B cell (primary cell): ENCODE data around the gene TSPAN9. TPM values are rescaled to one million over a fixed set of nuclear protein-coding genes. Genes with fewer than 3 reads are reported as not detected.

Source experiments
- ATAC-seq: fragments of 200-7000 bp; cut with Tn5 transposase; one replicate; pipeline ENCODE4 v1.10.0; 2021; ENCODE audit warnings: low read depth, mild to moderate bottlenecking, moderate number of reproducible peaks, moderate library complexity
- CTCF ChIA-PET: fragments of 350-600 bp; sonication (Branson Sonifier 250); formaldehyde crosslinking; loops from one replicate; lab custom pipeline; 2021; ENCODE audit warnings: antibody characterized with exemption, inconsistent platforms; lab: Charles Lee
- POLR2A ChIA-PET: fragments of 350-600 bp; sonication (Branson Sonifier 250); formaldehyde crosslinking; loops from one replicate; lab custom pipeline; 2021; ENCODE audit warnings: antibody characterized with exemption; lab: Charles Lee
- DNase-seq: peaks from one replicate; pipeline ENCODE4 v3.0.0; 2013
- H2AFZ ChIP-seq: 2 replicates; pipeline ENCODE4 v1.6.1; 2012; ENCODE audit warnings: mild to moderate bottlenecking, low read depth, low read length; ENCODE audit not compliant: insufficient read depth, poor library complexity, severe bottlenecking
- H3K27ac ChIP-seq, 2 donors: 1 replicate in 1 of 2; 2 replicates in 1 of 2; pipeline ENCODE4 v1.5.1; 2012 to 2013; ENCODE audit warnings: low read length in 2 of 2, mild to moderate bottlenecking in 2 of 2, moderate library complexity in 1 of 2
- H3K27me3 ChIP-seq, 4 experiments: fragments of 200-600 bp in 1 of 4; sonication (generic) in 1 of 4; replicated peaks in 1 of 4; 1 replicate in 2 of 4; 2 replicates in 2 of 4; pipeline versions ENCODE4 v1.6.1 to v1.7.0; 2013 to 2016; ENCODE audit warnings: low read length in 3 of 4, mild to moderate bottlenecking in 2 of 4, mixed read lengths in 1 of 4, moderate library complexity in 1 of 4; ENCODE audit not compliant: insufficient read depth in 4 of 4, control insufficient read depth in 3 of 4; ENCODE audit errors: control extremely low read depth in 1 of 4
- H3K36me3 ChIP-seq, 2 experiments: replicated peaks in 1 of 2; 1 replicate in 1 of 2; 2 replicates in 1 of 2; pipeline versions ENCODE4 v1.6.1 to v1.7.1; 2013; ENCODE audit warnings: low read length in 1 of 2; ENCODE audit not compliant: insufficient read depth in 2 of 2, control insufficient read depth in 1 of 2; ENCODE audit errors: control extremely low read depth in 1 of 2, extremely low read depth in 1 of 2
- H3K4me1 ChIP-seq, 2 donors: fragments of 200-600 bp in 1 of 2; sonication (generic) in 1 of 2; 1 replicate in 1 of 2; 2 replicates in 1 of 2; pipeline versions ENCODE4 v1.5.1 to v1.6.1; 2013 to 2017; ENCODE audit warnings: low read length in 2 of 2; ENCODE audit not compliant: control insufficient read depth in 2 of 2, insufficient read depth in 2 of 2
- H3K4me2 ChIP-seq: replicated peaks from 2 replicates; pipeline ENCODE3; 2012; ENCODE audit warnings: mild to moderate bottlenecking, low read depth, low read length; ENCODE audit not compliant: poor library complexity, severe bottlenecking
- H3K4me3 ChIP-seq, 5 experiments: fragments of 200-600 bp in 1 of 5; sonication (generic) in 1 of 5; 1 replicate in 3 of 5; 2 replicates in 2 of 5; pipeline versions ENCODE4 v1.5.1 to v1.7.0; 2011 to 2016; ENCODE audit warnings: low read length in 4 of 5, mild to moderate bottlenecking in 4 of 5, low read depth in 2 of 5, control low read depth in 1 of 5, moderate library complexity in 1 of 5; ENCODE audit not compliant: insufficient read depth in 1 of 5; ENCODE audit errors: control extremely low read depth in 1 of 5, extremely low read depth in 1 of 5
- H3K79me2 ChIP-seq: fragments of 200-600 bp; sonication (generic); one replicate; pipeline ENCODE4 v1.6.0; 2016; ENCODE audit warnings: low read length; ENCODE audit not compliant: control insufficient read depth, insufficient read depth
- H3K9ac ChIP-seq: fragments of 200-600 bp; sonication (generic); 2 replicates; pipeline ENCODE4 v1.6.1; 2017; ENCODE audit warnings: mild to moderate bottlenecking, low read length, moderate library complexity
- H3K9me3 ChIP-seq, 3 donors: one replicate each; pipeline versions ENCODE4 v1.6.1 to v1.7.1; 2013; ENCODE audit warnings: low read length in 2 of 3; ENCODE audit not compliant: control insufficient read depth in 2 of 3, insufficient read depth in 1 of 3; ENCODE audit errors: control extremely low read depth in 1 of 3
- H4K20me1 ChIP-seq: 2 replicates; pipeline ENCODE4 v1.6.0; 2012; ENCODE audit warnings: mild to moderate bottlenecking, low read length; ENCODE audit not compliant: insufficient read depth, control insufficient read depth, poor library complexity, severe bottlenecking
- H3K27ac Mint-ChIP-seq: one replicate; pipeline ENCODE4 v1.8.0; 2021; ENCODE audit warnings: mixed read lengths
- H3K27me3 Mint-ChIP-seq: one replicate; pipeline ENCODE4 v1.8.0; 2021; ENCODE audit warnings: mixed read lengths
- H3K4me1 Mint-ChIP-seq: one replicate; pipeline ENCODE4 v1.8.0; 2021; ENCODE audit warnings: mixed read lengths
- H3K4me3 Mint-ChIP-seq: one replicate; pipeline ENCODE4 v1.8.0; 2021; ENCODE audit warnings: mixed read lengths
- H3K9me3 Mint-ChIP-seq: one replicate; pipeline ENCODE4 v1.8.0; 2022; ENCODE audit warnings: mixed read lengths; ENCODE audit not compliant: insufficient read depth
- CTCF ChIP-seq: fragments of 200-600 bp; IDR thresholded peaks from one replicate; pipeline ENCODE4 v1.8.0; 2022; ENCODE audit warnings: antibody characterized with exemption, mild to moderate bottlenecking
- EZH2 ChIP-seq: IDR thresholded peaks from 2 replicates; pipeline ENCODE4 v1.6.1; 2012; ENCODE audit warnings: borderline replicate concordance, low read depth, mild to moderate bottlenecking, moderate library complexity, low read length; ENCODE audit not compliant: insufficient read depth, poor library complexity, severe bottlenecking
- WGBS: methylation state at CpG from one replicate; pipeline ENCODE4 v1.1.5; 2013; ENCODE audit warnings: missing lambda C conversion rate; ENCODE audit not compliant: insufficient coverage; 5-methylcytosine and 5-hydroxymethylcytosine counted together
- intact Hi-C: fragments of 100-400 bp; cut with micrococcal nuclease; formaldehyde crosslinking; loops from one replicate; pipeline ENCODE4 v1.10.0; 2022
- polyA plus RNA-seq: library from polyadenylated mRNA; depleted of rRNA; stranded (reverse); fragments of >200 nt; gene quantifications from 2 replicates; pipeline ENCODE4 v1.2.3, GENCODE V29; 2012
- total RNA-seq, 2 donors: library from RNA; stranded (reverse); fragments of 120-200 nt in 1 of 2; gene quantifications; 1 replicate in 1 of 2; 2 replicates in 1 of 2; pipeline versions ENCODE4 v1.2.3 to v1.2.4, GENCODE V29; 2013 to 2022

Gene TSPAN9
- total and polyA plus RNA-seq, 2 donors (not counting 1 experiment from before 2014, with no cell fraction given) = 0.15 to 0.37 TPM

GRCh38 chr12:3197131-3197818, 120.1 kb downstream of the TSPAN9 start:
- CTCF ChIA-PET = no interaction called here
- ATAC-seq = no peak
- Histone ChIP-seq H3K4me3 (no peak overlapping the region), H3K4me2 (no peak overlapping the region), H4K20me1 (no peaks in the 10 kb centered on the region), H3K79me2 (no peaks in the 10 kb centered on the region), H3K9ac (no peak overlapping the region), H3K4me1 (peaks cover 15 to 30% of the 10 kb centered on the region in 2 donors), H3K36me3 (no peaks in the 10 kb centered on the region), H3K27me3 (peaks cover 0 to 35% (median 13%) of the 10 kb centered on the region in 4 experiments), H2AFZ (no peak overlapping the region), H3K9me3 (no peaks in the 10 kb centered on the region), H3K27ac (no peak overlapping the region)
- peaks cover 11% of the 10 kb centered on the region for H3K4me1 Mint-ChIP-seq
- no peak for DNase-seq
- intact Hi-C loops = no loop called here
- WGBS = 80% methylated on average over 8 of the region's 8 CpGs
- TF ChIP-seq EZH2 (no peak), CTCF (no peak)
- peaks cover 59% of the 10 kb centered on the region for H3K27me3 Mint-ChIP-seq
- H3K27ac Mint-ChIP-seq = no peak overlapping the region
- H3K9me3 Mint-ChIP-seq = no peaks in the 10 kb centered on the region
- no peak overlapping the region for H3K4me3 Mint-ChIP-seq
- POLR2A ChIA-PET = no interaction called here

DNA sequence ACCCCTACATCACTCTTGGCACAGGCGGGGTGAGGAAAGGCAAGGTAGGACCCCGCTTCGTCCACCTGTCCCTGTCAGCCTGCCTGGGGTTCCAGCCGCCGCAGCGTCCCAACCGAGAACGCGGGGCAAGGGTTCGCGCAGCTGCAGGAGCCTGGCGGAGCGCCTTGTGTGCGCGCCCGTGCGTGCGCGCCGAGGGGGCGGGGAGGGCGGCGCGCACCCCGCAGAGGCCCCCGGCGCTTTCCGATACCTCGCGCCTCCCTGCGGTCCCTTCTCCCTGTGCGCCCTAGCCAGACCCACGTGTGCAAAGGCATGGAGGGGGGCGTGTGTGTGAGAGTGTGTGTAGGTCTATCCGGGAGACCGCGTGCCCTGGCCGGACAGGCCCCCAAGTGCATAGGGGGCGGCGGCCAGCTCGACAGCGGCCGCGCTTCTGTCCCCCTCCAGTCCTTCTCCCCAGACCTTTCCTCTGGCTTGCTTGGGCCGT, 122.4 kb downstream of the TSPAN9 start:
- H3K4me1 Mint-ChIP-seq = peaks cover 11% of the 10 kb centered on the region
- TF ChIP-seq EZH2 (no peak), CTCF (no peak)
- peak overlapping the region; percentile 75 for H3K4me2 ChIP-seq
- peaks cover 15 to 36% of the 10 kb centered on the region in 2 donors for H3K4me1 ChIP-seq
- no peaks in the 10 kb centered on the region for H3K9me3 Mint-ChIP-seq
- peak overlapping the region; percentile 42 for H3K9ac ChIP-seq
- H2AFZ ChIP-seq = no peak overlapping the region
- ChIA-PET POLR2A (no interaction called here), CTCF (interaction anchor here (1.5 kb wide), 1 partner anchor 65 kb away, joined by 3 read pairs; no protein-coding TSS in a partner anchor)
- H3K27me3 ChIP-seq = peaks cover 0 to 52% (median 19%) of the 10 kb centered on the region in 4 experiments
- no peaks in the 10 kb centered on the region for H3K36me3 ChIP-seq
- intact Hi-C loops = no loop called here
- H3K27ac ChIP-seq = no peak overlapping the region
- H3K27me3 Mint-ChIP-seq = peaks cover 68% of the 10 kb centered on the region
- no peak for DNase-seq
- peak overlapping the region in 3 of 5 experiments; percentile 35 to 57 (median 47) for H3K4me3 ChIP-seq
- peak overlapping the region; percentile 50 for H3K4me3 Mint-ChIP-seq
- WGBS = 4% methylated on average over 42 of the region's 45 CpGs
- H3K27ac Mint-ChIP-seq = no peak overlapping the region
- no peaks in the 10 kb centered on the region for H3K79me2 ChIP-seq
- no peak for ATAC-seq
- no peaks in the 10 kb centered on the region for H4K20me1 ChIP-seq
- no peaks in the 10 kb centered on the region for H3K9me3 ChIP-seq
